Esophagus squamous epithelium (tissue), 4 donors: ENCODE measurements around the gene CHPF2.

Source experiments
- CTCF ChIP-seq, 6 experiments: fragments of 450-650 bp in 4 of 6; fragments of 200-600 bp in 2 of 6; sonication (generic) in 2 of 6; IDR thresholded peaks; one replicate each; pipeline ENCODE4 v1.5.1; 2016 to 2019; ENCODE audit warnings: antibody characterized with exemption in 6 of 6, mild to moderate bottlenecking in 4 of 6, moderate library complexity in 4 of 6
- POLR2A ChIP-seq, 4 donors: fragments of 450-650 bp; IDR thresholded peaks; one replicate each; pipeline ENCODE4 v1.6.1; 2017; ENCODE audit warnings: antibody characterized with exemption in 4 of 4, mild to moderate bottlenecking in 4 of 4, moderate library complexity in 3 of 4

GRCh38 chr7:151206914-151207313, 25.4 kb upstream of the CHPF2 start:
- TF ChIP-seq CTCF (IDR thresholded peaks at IDR 0.05) (no peak), POLR2A (IDR thresholded peaks at IDR 0.05) (no peak)
